ENCODE data around the gene MAP6D1. TPM values are rescaled to one million over a fixed set of nuclear protein-coding genes. Genes with fewer than 3 reads are reported as not detected.

Gene MAP6D1
- 2.3 and 3.1 TPM in 2 replicates for total RNA-seq

GRCh38 chr3:183825456-183826161 is at the start of gene MAP6D1:
TSS of gene MAP6D1 (minus strand) at chr3:183825577. CDS start at chr3:183825547, 30 bp downstream.

Other genes with a start within 250 kb of the MAP6D1 start
- 46.4 and 59.9 TPM in 2 replicates for gene KLHL24, start 190.0 kb downstream of the MAP6D1 start, total RNA-seq
- gene YEATS2, start 127.8 kb downstream of the MAP6D1 start, total RNA-seq: 55.4 and 59.1 TPM in 2 replicates
- gene PARL, start 59.3 kb upstream of the MAP6D1 start, total RNA-seq: 24.8 and 28.7 TPM in 2 replicates
- 18.9 and 22.9 TPM in 2 replicates for gene ABCC5, start 192.3 kb upstream of the MAP6D1 start, total RNA-seq
- gene HTR3D, start 206.2 kb upstream of the MAP6D1 start, total RNA-seq: not detected in 2 replicates
- not detected in 2 replicates for gene HTR3C, start 227.5 kb upstream of the MAP6D1 start, total RNA-seq

All from smooth muscle cell of the pulmonary artery (primary cell).